Sigmoid colon (tissue), 7 donors: ENCODE measurements around the gene TMOD3. TPM values are rescaled to one million over a fixed set of nuclear protein-coding genes. Genes with fewer than 3 reads are reported as not detected.

ENCODE experiments used
- DNase-seq: peaks from one replicate; pipeline ENCODE4 v3.0.0-alpha.2; 2019
- H3K27ac ChIP-seq, 4 donors: fragments of 200-600 bp; sonication (generic); one replicate each; pipeline ENCODE4 v1.5.1; 2016 to 2019; ENCODE audit warnings: mild to moderate bottlenecking in 1 of 4
- H3K27me3 ChIP-seq, 3 donors: fragments of 200-600 bp; sonication (generic); one replicate each; pipeline ENCODE4 v1.5.1; 2019; ENCODE audit warnings: mild to moderate bottlenecking in 1 of 3
- H3K36me3 ChIP-seq, 4 donors: fragments of 200-600 bp; sonication (generic); one replicate each; pipeline ENCODE4 v1.5.1; 2016 to 2019
- H3K4me1 ChIP-seq, 4 donors: fragments of 200-600 bp; sonication (generic); one replicate each; pipeline ENCODE4 v1.5.1; 2017 to 2019
- H3K4me3 ChIP-seq, 4 donors: fragments of 200-600 bp; sonication (generic); one replicate each; pipeline ENCODE4 v1.5.1; 2017 to 2019; ENCODE audit warnings: mild to moderate bottlenecking in 2 of 4, moderate library complexity in 1 of 4
- H3K9me3 ChIP-seq, 4 donors: fragments of 200-600 bp in 3 of 4; sonication (generic) in 3 of 4; one replicate each; pipeline versions ENCODE4 v1.5.1 to v1.6.1; 2013 to 2019
- EP300 ChIP-seq, 4 donors: sonication (generic); formaldehyde crosslinking; IDR thresholded peaks; one replicate each; pipeline ENCODE4 v1.6.1; 2017; ENCODE audit warnings: antibody characterized with exemption in 4 of 4
- POLR2A ChIP-seq, 2 donors: fragments of 450-650 bp; IDR thresholded peaks; one replicate each; pipeline ENCODE4 v1.6.1; 2016; ENCODE audit warnings: antibody characterized with exemption in 2 of 2, mild to moderate bottlenecking in 2 of 2, moderate library complexity in 2 of 2
- POLR2AphosphoS5 ChIP-seq, 4 donors: sonication (generic); formaldehyde crosslinking; IDR thresholded peaks; one replicate each; pipeline ENCODE4 v1.6.1; 2017; ENCODE audit warnings: antibody characterized with exemption in 4 of 4
- WGBS, 2 donors: extraction: QIAGEN DNeasy Blood & Tissue Kit; methylation state at CpG; one replicate each; pipeline ENCODE4 v1.1.7; 2013; 5-methylcytosine and 5-hydroxymethylcytosine counted together
- intact Hi-C: fragments of 100-400 bp; cut with DNase I; formaldehyde crosslinking; loops from one replicate; pipeline ENCODE4 v1.15.1; 2023
- polyA plus RNA-seq, 3 donors: library from polyadenylated mRNA; stranded (reverse); fragments of 200-250 nt; gene quantifications; one replicate each; pipeline ENCODE4 v1.2.3, GENCODE V29; 2013
- total RNA-seq, 4 donors: library from RNA; depleted of rRNA; stranded (reverse); fragments of >200 nt; gene quantifications; one replicate each; pipeline ENCODE4 v1.1.0, GENCODE V29; 2016
- TF ChIP-seq, protein P1 (sequence below), 4 experiments: fragments of 450-650 bp in 3 of 4; fragments of 200-600 bp in 1 of 4; IDR thresholded peaks; one replicate each; pipeline ENCODE4 v1.5.1; 2016 to 2019; ENCODE audit warnings: antibody characterized with exemption in 4 of 4, mild to moderate bottlenecking in 3 of 4, moderate library complexity in 2 of 4
- donor health status: healthy with polysubstance abuse.
- donor health status: Bipolar disorder and iron deficiency.
- donor health status: healthy.

TMOD3 gene
- total RNA-seq (10 to 100 TPM; 10.7 to 17.9 (median 15.0) TPM), polyA plus RNA-seq (10 to 100 TPM; 13.2 to 23.1 (median 17.9) TPM)

DNA sequence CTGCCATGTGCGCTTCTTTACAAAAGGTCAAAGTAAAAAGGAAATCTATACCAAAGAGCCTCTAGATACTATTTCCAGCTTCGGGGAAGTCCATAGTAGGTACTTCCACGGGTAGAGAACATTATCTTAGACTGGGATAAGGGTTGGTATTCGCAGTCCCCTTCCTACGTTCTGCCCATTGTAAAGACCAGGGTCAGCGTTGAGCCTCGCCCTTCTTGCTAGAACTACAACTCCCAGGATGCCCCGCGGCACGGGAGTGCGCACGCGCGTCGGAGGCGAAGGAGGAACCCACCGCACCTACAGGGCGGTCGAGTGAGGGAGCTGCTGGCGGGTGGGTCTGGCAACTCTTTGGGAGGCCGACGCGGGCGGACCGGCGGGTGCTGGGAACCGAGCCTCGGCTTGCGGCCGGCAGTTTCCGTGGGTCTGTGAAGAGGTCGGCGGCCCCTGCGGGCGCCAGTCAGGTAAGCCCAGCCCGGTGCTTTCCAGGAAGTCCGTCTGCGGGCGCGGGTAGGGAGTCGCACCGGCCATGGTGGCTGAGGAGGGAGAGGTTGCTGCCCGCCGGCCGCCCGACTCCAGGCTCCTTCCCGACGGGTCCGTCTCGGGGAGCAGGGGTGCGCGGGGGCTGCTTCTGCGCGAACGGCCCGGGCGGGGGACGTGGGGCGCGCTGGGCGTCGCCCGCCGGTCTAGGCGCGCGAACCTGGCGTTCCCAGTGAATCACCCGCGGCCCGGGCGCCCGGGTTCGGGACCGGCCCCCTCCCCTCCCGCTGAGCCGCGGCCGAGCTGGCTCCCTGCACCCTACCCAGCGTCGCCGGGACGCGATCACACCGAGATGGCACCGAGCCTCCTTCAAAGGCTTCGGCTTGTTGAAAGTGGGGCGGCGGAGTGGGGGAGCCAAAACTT, at the start of gene TMOD3:
TSS of gene TMOD3 (plus strand) at position 278 of the 900 bp plus-strand sequence. CDS start 33,232 bp downstream, outside the sequence.
- intact Hi-C loops: no loop called here
- peaks cover 0 to 23% (median 11%) of the 10 kb centered on the region in 4 donors for H3K4me1 ChIP-seq
- H3K4me3 ChIP-seq: peak within 1 kb of the TSS; percentile 92 to 99 (median 96)
- WGBS, 2 donors: 2% methylated on average over 89 of the region's 89 CpGs
- H3K9me3 ChIP-seq: no peaks in the 10 kb centered on the region
- peak within 1 kb of the TSS; percentile 90 to 94 (median 92) for H3K27ac ChIP-seq
- DNase-seq: peak; percentile 95
- no peaks in the 10 kb centered on the region for H3K36me3 ChIP-seq
- H3K27me3 ChIP-seq: no peaks in the 10 kb centered on the region
- TF ChIP-seq POLR2A (IDR thresholded peaks at IDR 0.05) (peak; percentile 62 to 77), EP300 (IDR thresholded peaks at IDR 0.05) (no peak), POLR2AphosphoS5 (IDR thresholded peaks at IDR 0.05) (peak; percentile 88 to 98 (median 94))
- TF ChIP-seq, protein P1, sequence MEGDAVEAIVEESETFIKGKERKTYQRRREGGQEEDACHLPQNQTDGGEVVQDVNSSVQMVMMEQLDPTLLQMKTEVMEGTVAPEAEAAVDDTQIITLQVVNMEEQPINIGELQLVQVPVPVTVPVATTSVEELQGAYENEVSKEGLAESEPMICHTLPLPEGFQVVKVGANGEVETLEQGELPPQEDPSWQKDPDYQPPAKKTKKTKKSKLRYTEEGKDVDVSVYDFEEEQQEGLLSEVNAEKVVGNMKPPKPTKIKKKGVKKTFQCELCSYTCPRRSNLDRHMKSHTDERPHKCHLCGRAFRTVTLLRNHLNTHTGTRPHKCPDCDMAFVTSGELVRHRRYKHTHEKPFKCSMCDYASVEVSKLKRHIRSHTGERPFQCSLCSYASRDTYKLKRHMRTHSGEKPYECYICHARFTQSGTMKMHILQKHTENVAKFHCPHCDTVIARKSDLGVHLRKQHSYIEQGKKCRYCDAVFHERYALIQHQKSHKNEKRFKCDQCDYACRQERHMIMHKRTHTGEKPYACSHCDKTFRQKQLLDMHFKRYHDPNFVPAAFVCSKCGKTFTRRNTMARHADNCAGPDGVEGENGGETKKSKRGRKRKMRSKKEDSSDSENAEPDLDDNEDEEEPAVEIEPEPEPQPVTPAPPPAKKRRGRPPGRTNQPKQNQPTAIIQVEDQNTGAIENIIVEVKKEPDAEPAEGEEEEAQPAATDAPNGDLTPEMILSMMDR (IDR thresholded peaks at IDR 0.05): no peak

DNA sequence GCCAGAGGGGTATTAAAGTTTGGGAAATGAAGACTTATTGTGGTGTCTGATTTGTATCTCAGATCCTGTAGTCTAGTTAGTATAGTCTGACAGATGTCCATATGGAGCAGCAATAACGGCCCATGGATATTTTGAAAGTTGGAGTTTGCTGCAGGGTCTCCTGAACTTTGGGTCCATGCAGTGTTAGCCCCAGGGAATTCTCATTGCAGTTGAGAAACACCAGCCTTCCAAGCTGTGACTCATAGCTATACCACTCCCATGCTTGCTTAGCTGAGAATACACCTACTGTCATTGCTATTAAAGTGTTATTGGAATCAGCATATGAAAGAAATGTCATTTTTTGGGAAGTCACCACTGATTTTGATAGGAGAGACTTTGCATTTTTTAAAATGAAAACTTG, 48.8 kb upstream of the TMOD3 start:
- TF ChIP-seq POLR2AphosphoS5 (IDR thresholded peaks at IDR 0.05): no peak
- TF ChIP-seq, protein P1 (IDR thresholded peaks at IDR 0.05): no peak
- TF ChIP-seq EP300 (IDR thresholded peaks at IDR 0.05): no peak
- no peak for TF ChIP-seq POLR2A (IDR thresholded peaks at IDR 0.05)
- H3K36me3 ChIP-seq: peaks cover 7 to 68% (median 18%) of the 10 kb centered on the region in 4 donors
- no peaks in the 10 kb centered on the region for H3K9me3 ChIP-seq
- no peaks in the 10 kb centered on the region for H3K27me3 ChIP-seq
- no peak overlapping the region for H3K27ac ChIP-seq
- peaks cover 0 to 10% (median 2%) of the 10 kb centered on the region in 4 donors for H3K4me1 ChIP-seq
- 86 to 95% methylated on average over 1 of the region's 1 CpG for WGBS, 2 donors
- H3K4me3 ChIP-seq: no peak overlapping the region
- DNase-seq: no peak
- intact Hi-C loops: no loop called here

DNA sequence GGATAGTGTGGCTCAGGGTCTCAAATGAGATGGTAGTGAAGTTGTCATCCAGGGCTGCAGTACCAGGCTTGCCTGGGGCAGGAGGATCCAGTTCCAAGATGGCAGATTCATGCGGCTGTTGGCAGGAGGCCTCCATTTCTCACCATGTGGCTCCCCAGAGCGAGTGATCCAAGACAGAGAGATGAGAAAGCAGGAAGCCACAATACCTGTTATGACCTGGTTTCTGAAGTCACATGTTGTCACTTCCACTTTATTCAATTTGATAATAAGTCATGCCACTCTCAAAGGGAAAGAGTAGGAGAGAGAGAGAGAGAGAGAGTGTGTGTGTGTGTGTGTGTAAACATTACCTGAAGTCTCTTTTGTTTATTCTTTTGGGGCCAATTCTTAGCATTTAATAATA, 47.9 kb upstream of the TMOD3 start:
- H3K27me3 ChIP-seq: no peaks in the 10 kb centered on the region
- H3K9me3 ChIP-seq: no peaks in the 10 kb centered on the region
- peaks cover 7 to 74% (median 21%) of the 10 kb centered on the region in 4 donors for H3K36me3 ChIP-seq
- 77 to 95% methylated on average over 2 of the region's 2 CpGs for WGBS, 2 donors
- no peak for DNase-seq
- no peak overlapping the region for H3K27ac ChIP-seq
- peaks cover 0 to 3% (median 0%) of the 10 kb centered on the region in 4 donors for H3K4me1 ChIP-seq
- H3K4me3 ChIP-seq: no peak overlapping the region
- intact Hi-C loops: no loop called here
- no peak for TF ChIP-seq POLR2A (IDR thresholded peaks at IDR 0.05)
- TF ChIP-seq EP300 (IDR thresholded peaks at IDR 0.05): no peak
- TF ChIP-seq, protein P1 (IDR thresholded peaks at IDR 0.05): no peak
- TF ChIP-seq POLR2AphosphoS5 (IDR thresholded peaks at IDR 0.05): no peak

DNA sequence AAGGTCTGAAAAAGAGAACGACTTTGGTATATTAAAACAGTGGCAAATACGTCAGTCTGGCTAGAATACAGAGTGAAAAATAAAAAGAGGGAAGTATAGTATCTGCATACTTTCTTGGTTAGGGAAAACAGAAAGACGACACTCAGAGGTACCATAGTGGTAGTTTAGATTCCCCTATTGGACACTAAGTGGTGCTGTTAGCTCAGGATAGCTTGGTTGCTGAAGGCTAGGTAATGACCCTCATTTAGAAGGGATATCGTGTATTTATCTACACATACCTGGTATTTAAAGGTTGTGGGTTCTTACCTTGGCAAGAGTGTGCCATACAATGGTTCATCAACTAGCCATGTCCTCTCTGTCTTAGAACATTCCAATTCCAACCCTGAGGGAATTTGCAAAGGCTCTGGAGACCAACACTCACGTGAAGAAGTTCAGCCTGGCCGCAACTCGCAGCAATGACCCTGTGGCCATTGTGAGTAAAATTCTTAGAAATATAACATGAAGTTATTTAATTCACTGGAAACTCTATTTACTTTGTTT, 47.0 kb upstream of the TMOD3 start:
- WGBS, 2 donors: 85 to 86% methylated on average over 7 of the region's 7 CpGs

More for the DNA sequence above, 47.0 kb upstream of the TMOD3 start:
- no peak overlapping the region for H3K4me3 ChIP-seq
- DNase-seq: no peak
- H3K27ac ChIP-seq: no peak overlapping the region
- TF ChIP-seq, protein P1 (IDR thresholded peaks at IDR 0.05): no peak
- no peak for TF ChIP-seq POLR2A (IDR thresholded peaks at IDR 0.05)
- no peak for TF ChIP-seq EP300 (IDR thresholded peaks at IDR 0.05)
- no peak for TF ChIP-seq POLR2AphosphoS5 (IDR thresholded peaks at IDR 0.05)
- no peaks in the 10 kb centered on the region for H3K27me3 ChIP-seq
- H3K9me3 ChIP-seq: no peaks in the 10 kb centered on the region
- intact Hi-C loops: no loop called here
- H3K4me1 ChIP-seq: no peaks in the 10 kb centered on the region
- H3K36me3 ChIP-seq: peaks cover 7 to 80% (median 22%) of the 10 kb centered on the region in 4 donors
